ENCODE measurements around the gene MAP4K5.

Gene MAP4K5

GRCh38 chr14:50407111-50407812 is 125.1 kb downstream of the MAP4K5 start:
- H3K4me1 ChIP-seq (ENCODE audit: control insufficient read depth in 1 of 2, insufficient read depth in 1 of 2, low read depth in 1 of 2, low read length in 1 of 2): no peaks in the 10 kb centered on the region

DNA sequence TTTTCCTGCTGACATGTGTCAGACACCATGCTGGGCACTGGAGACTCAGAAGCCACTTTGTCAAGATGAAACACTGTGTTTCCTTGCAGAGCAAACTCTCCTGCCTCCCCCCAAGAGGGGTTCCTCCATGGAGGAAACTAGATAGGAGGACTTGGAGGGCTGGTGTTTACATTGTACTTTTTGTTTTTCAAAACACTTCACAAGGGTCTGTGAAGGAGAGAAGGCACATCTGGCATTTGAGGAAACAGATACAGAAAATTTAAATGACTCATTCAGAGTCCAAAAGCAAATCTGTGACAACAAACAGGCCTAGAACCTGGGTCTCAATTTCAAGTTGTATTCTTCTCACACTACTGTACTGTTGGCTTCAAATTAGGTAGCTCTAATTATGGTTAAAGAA is 128.9 kb downstream of the MAP4K5 start:
- H3K27me3 ChIP-seq: no peaks in the 10 kb centered on the region
- H3K4me1 ChIP-seq (ENCODE audit: control insufficient read depth in 1 of 2, insufficient read depth in 1 of 2, low read depth in 1 of 2, low read length in 1 of 2): no peaks in the 10 kb centered on the region
- no peak overlapping the region for H3K4me3 ChIP-seq (ENCODE audit: low read depth in 1 of 2, low read length in 1 of 2)
- H3K27ac ChIP-seq: no peak overlapping the region
- no peaks in the 10 kb centered on the region for H3K9me3 ChIP-seq
- TF ChIP-seq, protein P1, sequence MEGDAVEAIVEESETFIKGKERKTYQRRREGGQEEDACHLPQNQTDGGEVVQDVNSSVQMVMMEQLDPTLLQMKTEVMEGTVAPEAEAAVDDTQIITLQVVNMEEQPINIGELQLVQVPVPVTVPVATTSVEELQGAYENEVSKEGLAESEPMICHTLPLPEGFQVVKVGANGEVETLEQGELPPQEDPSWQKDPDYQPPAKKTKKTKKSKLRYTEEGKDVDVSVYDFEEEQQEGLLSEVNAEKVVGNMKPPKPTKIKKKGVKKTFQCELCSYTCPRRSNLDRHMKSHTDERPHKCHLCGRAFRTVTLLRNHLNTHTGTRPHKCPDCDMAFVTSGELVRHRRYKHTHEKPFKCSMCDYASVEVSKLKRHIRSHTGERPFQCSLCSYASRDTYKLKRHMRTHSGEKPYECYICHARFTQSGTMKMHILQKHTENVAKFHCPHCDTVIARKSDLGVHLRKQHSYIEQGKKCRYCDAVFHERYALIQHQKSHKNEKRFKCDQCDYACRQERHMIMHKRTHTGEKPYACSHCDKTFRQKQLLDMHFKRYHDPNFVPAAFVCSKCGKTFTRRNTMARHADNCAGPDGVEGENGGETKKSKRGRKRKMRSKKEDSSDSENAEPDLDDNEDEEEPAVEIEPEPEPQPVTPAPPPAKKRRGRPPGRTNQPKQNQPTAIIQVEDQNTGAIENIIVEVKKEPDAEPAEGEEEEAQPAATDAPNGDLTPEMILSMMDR (IDR thresholded peaks at IDR 0.05): no peak
- no peaks in the 10 kb centered on the region for H3K36me3 ChIP-seq

More at GRCh38 chr14:50407111-50407812, 125.1 kb downstream of the MAP4K5 start:
- Histone ChIP-seq H3K9me3 (no peaks in the 10 kb centered on the region), H3K4me3 (ENCODE audit: low read depth in 1 of 2, low read length in 1 of 2) (no peak overlapping the region), H3K36me3 (no peaks in the 10 kb centered on the region), H3K27me3 (no peaks in the 10 kb centered on the region), H3K27ac (no peak overlapping the region)
- TF ChIP-seq, protein P1 (IDR thresholded peaks at IDR 0.05): no peak

GRCh38 chr14:50402965-50403364 is 129.4 kb downstream of the MAP4K5 start:
- TF ChIP-seq, protein P1 (IDR thresholded peaks at IDR 0.05): no peak
- H3K4me1 ChIP-seq (ENCODE audit: control insufficient read depth in 1 of 2, insufficient read depth in 1 of 2, low read depth in 1 of 2, low read length in 1 of 2): no peaks in the 10 kb centered on the region
- H3K27me3 ChIP-seq: peaks cover under 1% of the 10 kb centered on the region

GRCh38 chr14:50400461-50400860 is 131.9 kb downstream of the MAP4K5 start:
- Histone ChIP-seq H3K9me3 (no peaks in the 10 kb centered on the region), H3K4me3 (ENCODE audit: low read depth in 1 of 2, low read length in 1 of 2) (no peak overlapping the region), H3K4me1 (ENCODE audit: control insufficient read depth in 1 of 2, insufficient read depth in 1 of 2, low read depth in 1 of 2, low read length in 1 of 2) (peaks cover 15 to 18% of the 10 kb centered on the region in 2 experiments), H3K27ac (no peak overlapping the region), H3K27me3 (peaks cover 25% of the 10 kb centered on the region), H3K36me3 (no peaks in the 10 kb centered on the region)
- TF ChIP-seq, protein P1 (IDR thresholded peaks at IDR 0.05): no peak

More at GRCh38 chr14:50402965-50403364, 129.4 kb downstream of the MAP4K5 start:
- no peaks in the 10 kb centered on the region for H3K9me3 ChIP-seq
- no peak overlapping the region for H3K27ac ChIP-seq
- H3K4me3 ChIP-seq (ENCODE audit: low read depth in 1 of 2, low read length in 1 of 2): no peak overlapping the region
- no peaks in the 10 kb centered on the region for H3K36me3 ChIP-seq

DNA sequence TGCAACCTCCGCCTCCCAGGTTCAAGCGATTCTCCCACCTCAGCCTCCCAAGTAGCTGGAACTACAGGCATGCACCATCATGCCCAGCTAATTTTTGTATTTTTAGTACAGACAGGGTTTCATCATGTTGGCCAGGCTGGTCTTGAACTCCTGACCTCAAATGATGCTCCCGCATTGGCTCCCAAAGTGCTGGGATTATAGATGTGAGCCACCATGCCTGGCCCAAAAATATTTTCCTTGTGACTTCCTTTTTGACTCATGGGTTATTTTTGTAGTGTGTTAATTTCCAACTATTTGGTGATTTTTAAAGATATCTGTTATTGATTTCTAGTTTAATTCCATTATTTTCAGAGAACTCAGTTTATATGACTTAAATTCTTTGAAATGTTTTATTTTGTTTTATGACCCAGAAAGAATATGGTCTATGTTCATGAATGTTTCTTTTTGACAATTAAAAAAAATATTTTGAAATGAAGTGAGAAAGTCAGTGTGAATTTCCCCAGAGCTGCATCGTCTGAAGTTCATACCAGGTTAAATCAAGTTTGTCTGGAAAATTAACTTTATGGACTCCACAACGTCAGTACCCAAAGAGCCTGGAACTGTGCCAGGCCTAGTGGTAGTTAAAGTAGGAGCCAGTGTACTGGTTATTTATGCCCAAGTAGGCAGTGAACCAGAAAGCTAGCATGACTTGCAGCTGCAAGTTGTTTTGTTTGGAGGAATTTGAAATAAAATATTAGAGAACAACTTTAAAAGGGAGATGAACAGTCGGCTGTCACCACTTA is 132.9 kb downstream of the MAP4K5 start:
- Histone ChIP-seq H3K4me3 (ENCODE audit: low read depth in 1 of 2, low read length in 1 of 2) (no peak overlapping the region), H3K27ac (no peak overlapping the region), H3K36me3 (no peaks in the 10 kb centered on the region), H3K9me3 (no peaks in the 10 kb centered on the region), H3K4me1 (ENCODE audit: control insufficient read depth in 1 of 2, insufficient read depth in 1 of 2, low read depth in 1 of 2, low read length in 1 of 2) (peaks cover 15 to 18% of the 10 kb centered on the region in 2 experiments), H3K27me3 (peaks cover 35% of the 10 kb centered on the region)
- TF ChIP-seq, protein P1 (IDR thresholded peaks at IDR 0.05): no peak
